ENCODE results near the gene ISG15.

Gene ISG15

GRCh38 chr1:1061682-1062345, 48.5 kb downstream of the ISG15 start:
- DNase-seq (ENCODE audit: low read depth), result no peak

DNA sequence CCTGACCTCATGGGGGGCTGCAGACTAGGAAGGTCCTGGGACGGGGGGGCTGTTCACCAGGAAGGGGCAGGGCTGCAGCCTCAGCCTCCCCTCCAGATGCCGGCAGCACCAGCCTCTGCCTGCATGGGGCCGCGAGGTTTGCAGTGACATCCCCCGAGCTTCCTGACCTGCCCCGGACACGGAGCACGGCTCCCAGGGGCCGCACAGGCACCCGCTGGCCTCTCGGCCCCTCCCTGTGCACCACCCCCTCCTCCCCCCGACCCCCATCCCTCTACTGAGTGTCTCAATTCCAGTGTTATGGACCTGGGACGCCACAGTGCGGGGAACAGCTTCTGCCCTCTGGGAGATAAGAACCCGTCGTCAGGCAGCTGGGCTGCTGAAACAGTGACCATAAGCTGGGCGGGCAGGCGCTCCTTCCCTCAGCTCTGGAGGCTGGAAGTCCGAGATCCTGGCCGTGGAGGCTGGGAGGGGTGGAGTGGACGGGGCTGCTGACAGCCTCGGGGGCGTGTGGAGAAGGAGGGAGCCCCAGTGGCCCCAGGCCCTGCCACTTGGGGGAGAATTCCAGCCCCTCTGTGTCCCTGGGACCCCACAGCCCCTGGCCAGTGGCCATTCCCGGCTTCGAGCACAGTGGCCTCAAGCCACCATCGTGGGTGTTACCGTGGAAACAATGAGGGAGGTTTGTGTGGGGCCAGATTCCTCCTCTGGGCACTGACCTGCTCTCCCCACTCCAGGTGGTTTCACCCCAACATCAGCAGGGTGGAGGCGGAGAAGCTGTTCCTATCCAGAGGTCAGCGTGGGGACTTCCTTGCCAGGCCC, 49.3 kb downstream of the ISG15 start:
- no peak for DNase-seq (ENCODE audit: low read depth)

GRCh38 chr1:1063261-1063944, 50.1 kb downstream of the ISG15 start:
- DNase-seq (ENCODE audit: low read depth), result no peak

All from iris pigment epithelial cell (primary cell).